Liver (tissue), 9 donors: Measurements from ENCODE around the gene USP15. TPM values are rescaled to one million over a fixed set of nuclear protein-coding genes. Genes with fewer than 3 reads are reported as not detected.

Experiments used
- DNase-seq: peaks from one replicate; pipeline ENCODE4 v3.0.0-alpha.2; 2017; ENCODE audit warnings: low spot score
- H3K27ac ChIP-seq, 2 donors: one replicate each; pipeline ENCODE4 v1.7.0; 2013; ENCODE audit warnings: inconsistent platforms in 2 of 2, low read length in 2 of 2, control low read depth in 1 of 2, low read depth in 1 of 2, mild to moderate bottlenecking in 1 of 2
- H3K27me3 ChIP-seq, 4 donors: one replicate each; pipeline versions ENCODE4 v1.6.1 to v1.7.0; 2013; ENCODE audit warnings: low read length in 3 of 4, inconsistent platforms in 1 of 4, mild to moderate bottlenecking in 1 of 4, moderate library complexity in 1 of 4; ENCODE audit not compliant: control insufficient read depth in 4 of 4, insufficient read depth in 4 of 4
- H3K36me3 ChIP-seq, 4 donors: one replicate each; pipeline versions ENCODE4 v1.6.1 to v1.7.0; 2013; ENCODE audit warnings: low read length in 3 of 4, mild to moderate bottlenecking in 3 of 4, low read depth in 1 of 4, moderate library complexity in 1 of 4; ENCODE audit not compliant: control insufficient read depth in 4 of 4, insufficient read depth in 3 of 4
- H3K4me1 ChIP-seq, 4 donors: one replicate each; pipeline versions ENCODE4 v1.6.1 to v1.7.0; 2013; ENCODE audit warnings: low read length in 3 of 4, mild to moderate bottlenecking in 3 of 4, moderate library complexity in 1 of 4; ENCODE audit not compliant: control insufficient read depth in 4 of 4, insufficient read depth in 4 of 4
- H3K4me3 ChIP-seq, 3 donors: one replicate each; pipeline versions ENCODE4 v1.6.1 to v1.7.0; 2013; ENCODE audit warnings: low read length in 3 of 3, control low read depth in 1 of 3, low read depth in 1 of 3, mild to moderate bottlenecking in 1 of 3
- H3K9ac ChIP-seq, 2 donors: one replicate each; pipeline ENCODE4 v1.7.0; 2013; ENCODE audit warnings: low read length in 2 of 2, mild to moderate bottlenecking in 2 of 2, moderate library complexity in 2 of 2, control low read depth in 1 of 2, low read depth in 1 of 2
- H3K9me3 ChIP-seq, 4 donors: one replicate each; pipeline versions ENCODE4 v1.6.1 to v1.7.0; 2013; ENCODE audit warnings: low read length in 3 of 4; ENCODE audit not compliant: control insufficient read depth in 4 of 4
- EGR1 ChIP-seq, 2 donors: IDR thresholded peaks; 2 replicates each; pipeline ENCODE4 v1.6.1; 2016 to 2018; ENCODE audit warnings: antibody characterized with exemption in 2 of 2, low read depth in 2 of 2
- FOXA1 ChIP-seq: IDR thresholded peaks from 2 replicates; pipeline ENCODE4 v1.6.1; 2016; ENCODE audit warnings: antibody characterized with exemption
- FOXA2 ChIP-seq: IDR thresholded peaks from 2 replicates; pipeline ENCODE4 v1.6.1; 2016; ENCODE audit warnings: antibody characterized with exemption
- GABPA ChIP-seq, 2 donors: IDR thresholded peaks in 1 of 2; conservative IDR thresholded peaks in 1 of 2; 2 replicates each; pipeline ENCODE4 v1.6.1; 2016; ENCODE audit warnings: antibody characterized with exemption in 2 of 2, mild to moderate bottlenecking in 1 of 2, moderate library complexity in 1 of 2
- HNF4G ChIP-seq: IDR thresholded peaks from 2 replicates; pipeline ENCODE4 v1.6.1; 2016; ENCODE audit warnings: antibody characterized with exemption
- JUND ChIP-seq, 2 donors: IDR thresholded peaks; 2 replicates each; pipeline ENCODE4 v1.6.1; 2016; ENCODE audit warnings: antibody characterized with exemption in 2 of 2
- RAD21 ChIP-seq, 2 donors: IDR thresholded peaks; 2 replicates each; pipeline ENCODE4 v1.6.1; 2016; ENCODE audit warnings: antibody characterized with exemption in 2 of 2, mild to moderate bottlenecking in 2 of 2
- RXRA ChIP-seq, 2 donors: IDR thresholded peaks; 2 replicates each; pipeline ENCODE4 v1.6.1; 2017 to 2018; ENCODE audit warnings: antibody characterized with exemption in 2 of 2, mild to moderate bottlenecking in 1 of 2
- SP1 ChIP-seq: IDR thresholded peaks from 2 replicates; pipeline ENCODE4 v1.6.1; 2018; ENCODE audit warnings: antibody characterized with exemption, mild to moderate bottlenecking
- TAF1 ChIP-seq: conservative IDR thresholded peaks from 2 replicates; pipeline ENCODE4 v1.6.1; 2016; ENCODE audit warnings: antibody characterized with exemption, mild to moderate bottlenecking
- YY1 ChIP-seq: IDR thresholded peaks from 2 replicates; pipeline ENCODE4 v1.6.1; 2016; ENCODE audit warnings: antibody characterized with exemption, mild to moderate bottlenecking
- WGBS: extraction: QIAGEN DNeasy Blood & Tissue Kit; methylation state at CpG from one replicate; pipeline ENCODE4 v1.1.7; 2013; 5-methylcytosine and 5-hydroxymethylcytosine counted together
- polyA plus RNA-seq, 2 donors: library from polyadenylated mRNA; stranded (reverse) in 1 of 2; unstranded in 1 of 2; fragments of 200-250 nt in 1 of 2; fragments of >200 nt in 1 of 2; fragmentation: Nextera tagmentation in 1 of 2; extraction: Ambion mirVana in 1 of 2; gene quantifications; one replicate each; pipeline versions ENCODE4 v1.2.1 to v1.2.3, GENCODE V29; 2013 to 2015
- total RNA-seq, 2 donors: library from RNA; depleted of rRNA; stranded (reverse); fragments of >200 nt; gene quantifications; one replicate each; pipeline ENCODE4 v1.2.3, GENCODE V29; 2014
- TF ChIP-seq, protein P1 (sequence below): fragments of 150-350 bp; IDR thresholded peaks from 2 replicates; pipeline ENCODE4 v1.5.1; 2017; ENCODE audit warnings: improper control_type of control experiment, low read depth, low read length; ENCODE audit not compliant: missing input control
- TF ChIP-seq, protein P2 (sequence below): IDR thresholded peaks from 2 replicates; pipeline ENCODE4 v1.6.1; 2016; ENCODE audit warnings: antibody characterized with exemption
- TF ChIP-seq, protein P3 (sequence below): IDR thresholded peaks from 2 replicates; pipeline ENCODE4 v1.6.1; 2016; ENCODE audit warnings: antibody characterized with exemption
- TF ChIP-seq, protein P4 (sequence below): IDR thresholded peaks from 2 replicates; pipeline ENCODE4 v1.6.1; 2016; ENCODE audit warnings: antibody characterized with exemption, mild to moderate bottlenecking
- TF ChIP-seq, protein P5 (sequence below): IDR thresholded peaks from 2 replicates; pipeline ENCODE4 v1.6.1; 2016; ENCODE audit warnings: antibody characterized with exemption
- donor health status: healthy.
- donor health status: healthy.
- donor health status: healthy.
- donor health status: healthy.
- donor health status: healthy.

USP15 gene
- total and polyA plus RNA-seq, 4 donors, result 16.6 to 188 (median 56.5) TPM

DNA sequence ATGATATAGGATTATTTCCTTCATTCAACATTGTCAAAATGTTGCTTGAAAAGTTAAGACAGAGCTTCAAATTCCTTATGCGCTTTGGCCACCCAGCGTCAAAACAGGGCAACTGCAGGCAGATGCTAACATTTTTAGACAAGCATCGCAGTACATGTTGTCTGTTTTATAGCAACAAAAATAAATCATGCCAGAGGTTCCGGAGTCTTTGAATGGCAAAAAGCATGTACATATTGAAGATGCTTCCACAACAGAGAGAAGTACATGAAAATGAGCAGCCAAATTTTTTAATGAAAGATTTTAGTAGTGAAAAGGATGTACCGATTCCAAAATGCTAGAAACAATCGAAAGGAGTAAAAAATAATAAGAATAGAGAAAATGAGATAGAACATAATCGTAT, 49.8 kb upstream of the USP15 start:
- DNase-seq, result no peak
- H3K27me3 ChIP-seq, result no peaks in the 10 kb centered on the region
- no peak overlapping the region for H3K9ac ChIP-seq
- no peak overlapping the region for H3K4me3 ChIP-seq
- peak; percentile 67 to 79 for TF ChIP-seq RAD21 (IDR thresholded peaks at IDR 0.05)
- no peak for TF ChIP-seq FOXA2
- TF ChIP-seq, protein P1, sequence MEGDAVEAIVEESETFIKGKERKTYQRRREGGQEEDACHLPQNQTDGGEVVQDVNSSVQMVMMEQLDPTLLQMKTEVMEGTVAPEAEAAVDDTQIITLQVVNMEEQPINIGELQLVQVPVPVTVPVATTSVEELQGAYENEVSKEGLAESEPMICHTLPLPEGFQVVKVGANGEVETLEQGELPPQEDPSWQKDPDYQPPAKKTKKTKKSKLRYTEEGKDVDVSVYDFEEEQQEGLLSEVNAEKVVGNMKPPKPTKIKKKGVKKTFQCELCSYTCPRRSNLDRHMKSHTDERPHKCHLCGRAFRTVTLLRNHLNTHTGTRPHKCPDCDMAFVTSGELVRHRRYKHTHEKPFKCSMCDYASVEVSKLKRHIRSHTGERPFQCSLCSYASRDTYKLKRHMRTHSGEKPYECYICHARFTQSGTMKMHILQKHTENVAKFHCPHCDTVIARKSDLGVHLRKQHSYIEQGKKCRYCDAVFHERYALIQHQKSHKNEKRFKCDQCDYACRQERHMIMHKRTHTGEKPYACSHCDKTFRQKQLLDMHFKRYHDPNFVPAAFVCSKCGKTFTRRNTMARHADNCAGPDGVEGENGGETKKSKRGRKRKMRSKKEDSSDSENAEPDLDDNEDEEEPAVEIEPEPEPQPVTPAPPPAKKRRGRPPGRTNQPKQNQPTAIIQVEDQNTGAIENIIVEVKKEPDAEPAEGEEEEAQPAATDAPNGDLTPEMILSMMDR, result peak; percentile 78
- TF ChIP-seq, protein P2, sequence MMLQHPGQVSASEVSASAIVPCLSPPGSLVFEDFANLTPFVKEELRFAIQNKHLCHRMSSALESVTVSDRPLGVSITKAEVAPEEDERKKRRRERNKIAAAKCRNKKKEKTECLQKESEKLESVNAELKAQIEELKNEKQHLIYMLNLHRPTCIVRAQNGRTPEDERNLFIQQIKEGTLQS, result no peak
- no peaks in the 10 kb centered on the region for H3K36me3 ChIP-seq
- no peaks in the 10 kb centered on the region for H3K4me1 ChIP-seq
- WGBS, result 29% methylated on average over 7 of the region's 7 CpGs
- no peaks in the 10 kb centered on the region for H3K9me3 ChIP-seq
- no peak overlapping the region for H3K27ac ChIP-seq

DNA sequence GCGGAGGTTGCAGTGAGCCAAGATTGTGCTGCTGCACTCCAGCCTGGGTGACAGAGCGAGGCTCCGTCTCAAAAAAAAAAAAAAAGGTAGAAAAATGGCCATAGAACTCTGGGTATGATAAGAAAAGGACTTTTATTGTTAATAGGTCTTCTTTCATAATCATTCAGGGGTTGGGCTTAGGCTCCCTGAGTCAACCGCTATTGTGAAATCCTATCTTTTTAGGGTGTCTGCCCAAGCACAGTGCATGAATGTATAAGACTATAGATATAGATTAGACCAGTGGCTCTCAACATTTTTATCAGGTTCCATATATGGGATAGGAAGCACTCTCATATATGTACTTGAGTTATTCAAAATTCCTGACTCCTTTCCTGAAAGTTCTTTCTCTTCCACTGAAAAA, 48.7 kb upstream of the USP15 start:
- H3K27ac ChIP-seq, result no peak overlapping the region
- 81% methylated on average over 4 of the region's 4 CpGs for WGBS
- H3K4me1 ChIP-seq, result no peaks in the 10 kb centered on the region
- TF ChIP-seq GABPA (IDR thresholded peaks at IDR 0.05 in 1 of 2, conservative IDR thresholded peaks at IDR 0.05 in 1 of 2) (no peak), TAF1 (no peak), FOXA2 (no peak), SP1 (no peak), YY1 (no peak), JUND (IDR thresholded peaks at IDR 0.05) (no peak), RXRA (IDR thresholded peaks at IDR 0.05) (no peak), HNF4G (no peak)
- TF ChIP-seq, protein P2, result no peak
- TF ChIP-seq, protein P3, sequence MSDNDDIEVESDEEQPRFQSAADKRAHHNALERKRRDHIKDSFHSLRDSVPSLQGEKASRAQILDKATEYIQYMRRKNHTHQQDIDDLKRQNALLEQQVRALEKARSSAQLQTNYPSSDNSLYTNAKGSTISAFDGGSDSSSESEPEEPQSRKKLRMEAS, result no peak
- no peak for DNase-seq
- H3K9me3 ChIP-seq, result no peaks in the 10 kb centered on the region
- no peaks in the 10 kb centered on the region for H3K27me3 ChIP-seq
- H3K36me3 ChIP-seq, result no peaks in the 10 kb centered on the region
- no peak overlapping the region for H3K4me3 ChIP-seq
- no peak overlapping the region for H3K9ac ChIP-seq

DNA sequence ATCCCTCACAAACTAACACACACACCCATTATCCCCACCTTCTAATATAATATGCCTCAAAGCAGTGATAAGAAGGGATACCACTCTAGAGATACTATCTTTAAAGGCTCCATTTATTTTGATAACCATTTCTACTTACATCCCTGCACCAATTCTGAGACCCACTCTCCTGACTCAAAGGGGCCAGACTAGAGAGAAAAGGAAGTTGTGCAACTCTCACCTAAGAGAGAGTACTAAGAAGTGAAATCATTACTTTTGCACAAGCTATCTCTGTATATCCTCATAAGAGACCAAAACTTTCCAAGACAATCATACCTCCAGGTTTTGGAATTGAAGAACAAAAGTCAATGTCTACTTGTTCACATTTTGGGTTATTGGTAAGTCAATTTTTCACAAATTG, 45.4 kb upstream of the USP15 start:
- no peaks in the 10 kb centered on the region for H3K36me3 ChIP-seq
- H3K9me3 ChIP-seq, result no peaks in the 10 kb centered on the region
- peak overlapping the region; percentile 6 to 40 for H3K27ac ChIP-seq
- H3K9ac ChIP-seq, result no peak overlapping the region
- no peak for DNase-seq
- H3K4me1 ChIP-seq, result no peaks in the 10 kb centered on the region
- no peak overlapping the region for H3K4me3 ChIP-seq
- H3K27me3 ChIP-seq, result no peaks in the 10 kb centered on the region
- TF ChIP-seq, protein P3, result no peak
- TF ChIP-seq FOXA1 (no peak), FOXA2 (no peak), JUND (IDR thresholded peaks at IDR 0.05) (no peak), EGR1 (IDR thresholded peaks at IDR 0.05; ENCODE audit: low read depth in 2 of 2) (no peak), GABPA (IDR thresholded peaks at IDR 0.05 in 1 of 2, conservative IDR thresholded peaks at IDR 0.05 in 1 of 2) (no peak), TAF1 (no peak), RXRA (IDR thresholded peaks at IDR 0.05) (no peak), YY1 (no peak)
- TF ChIP-seq, protein P4, sequence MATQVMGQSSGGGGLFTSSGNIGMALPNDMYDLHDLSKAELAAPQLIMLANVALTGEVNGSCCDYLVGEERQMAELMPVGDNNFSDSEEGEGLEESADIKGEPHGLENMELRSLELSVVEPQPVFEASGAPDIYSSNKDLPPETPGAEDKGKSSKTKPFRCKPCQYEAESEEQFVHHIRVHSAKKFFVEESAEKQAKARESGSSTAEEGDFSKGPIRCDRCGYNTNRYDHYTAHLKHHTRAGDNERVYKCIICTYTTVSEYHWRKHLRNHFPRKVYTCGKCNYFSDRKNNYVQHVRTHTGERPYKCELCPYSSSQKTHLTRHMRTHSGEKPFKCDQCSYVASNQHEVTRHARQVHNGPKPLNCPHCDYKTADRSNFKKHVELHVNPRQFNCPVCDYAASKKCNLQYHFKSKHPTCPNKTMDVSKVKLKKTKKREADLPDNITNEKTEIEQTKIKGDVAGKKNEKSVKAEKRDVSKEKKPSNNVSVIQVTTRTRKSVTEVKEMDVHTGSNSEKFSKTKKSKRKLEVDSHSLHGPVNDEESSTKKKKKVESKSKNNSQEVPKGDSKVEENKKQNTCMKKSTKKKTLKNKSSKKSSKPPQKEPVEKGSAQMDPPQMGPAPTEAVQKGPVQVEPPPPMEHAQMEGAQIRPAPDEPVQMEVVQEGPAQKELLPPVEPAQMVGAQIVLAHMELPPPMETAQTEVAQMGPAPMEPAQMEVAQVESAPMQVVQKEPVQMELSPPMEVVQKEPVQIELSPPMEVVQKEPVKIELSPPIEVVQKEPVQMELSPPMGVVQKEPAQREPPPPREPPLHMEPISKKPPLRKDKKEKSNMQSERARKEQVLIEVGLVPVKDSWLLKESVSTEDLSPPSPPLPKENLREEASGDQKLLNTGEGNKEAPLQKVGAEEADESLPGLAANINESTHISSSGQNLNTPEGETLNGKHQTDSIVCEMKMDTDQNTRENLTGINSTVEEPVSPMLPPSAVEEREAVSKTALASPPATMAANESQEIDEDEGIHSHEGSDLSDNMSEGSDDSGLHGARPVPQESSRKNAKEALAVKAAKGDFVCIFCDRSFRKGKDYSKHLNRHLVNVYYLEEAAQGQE, result no peak
- TF ChIP-seq, protein P1, result no peak
- TF ChIP-seq, protein P2, result no peak
- TF ChIP-seq, protein P5, sequence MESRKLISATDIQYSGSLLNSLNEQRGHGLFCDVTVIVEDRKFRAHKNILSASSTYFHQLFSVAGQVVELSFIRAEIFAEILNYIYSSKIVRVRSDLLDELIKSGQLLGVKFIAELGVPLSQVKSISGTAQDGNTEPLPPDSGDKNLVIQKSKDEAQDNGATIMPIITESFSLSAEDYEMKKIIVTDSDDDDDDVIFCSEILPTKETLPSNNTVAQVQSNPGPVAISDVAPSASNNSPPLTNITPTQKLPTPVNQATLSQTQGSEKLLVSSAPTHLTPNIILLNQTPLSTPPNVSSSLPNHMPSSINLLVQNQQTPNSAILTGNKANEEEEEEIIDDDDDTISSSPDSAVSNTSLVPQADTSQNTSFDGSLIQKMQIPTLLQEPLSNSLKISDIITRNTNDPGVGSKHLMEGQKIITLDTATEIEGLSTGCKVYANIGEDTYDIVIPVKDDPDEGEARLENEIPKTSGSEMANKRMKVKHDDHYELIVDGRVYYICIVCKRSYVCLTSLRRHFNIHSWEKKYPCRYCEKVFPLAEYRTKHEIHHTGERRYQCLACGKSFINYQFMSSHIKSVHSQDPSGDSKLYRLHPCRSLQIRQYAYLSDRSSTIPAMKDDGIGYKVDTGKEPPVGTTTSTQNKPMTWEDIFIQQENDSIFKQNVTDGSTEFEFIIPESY, result no peak
